Limb (tissue), 2 donors: ENCODE measurements around the gene GFY.
"Not testable (repeated sequence)": the region's sequence is repeated elsewhere in the genome, so short reads cannot be mapped to it uniquely, and the experiment has no call there.

ENCODE experiments used
- DNase-seq, 2 donors: peaks; one replicate each; pipeline ENCODE4 v3.0.0-alpha.2; 2016; ENCODE audit errors: extremely low spot score in 2 of 2

Gene GFY

GRCh38 chr19:49468746-49469447 is 43.7 kb downstream of the GFY start:
- peak; percentile 54 to 66 for DNase-seq

GRCh38 chr19:49469828-49470614 is 44.8 kb downstream of the GFY start:
- no peak for DNase-seq

GRCh38 chr19:49470615-49470978 is 45.4 kb downstream of the GFY start:
- no peak for DNase-seq

- DNase-seq = no peak
Measured at GRCh38 chr19:49472936-49473335, 47.7 kb downstream of the GFY start.

- DNase-seq = not testable (repeated sequence)
Measured at GRCh38 chr19:49473501-49473867, 48.3 kb downstream of the GFY start.

GRCh38 chr19:49473868-49474541 is 48.8 kb downstream of the GFY start, which contains the start of gene FLT3LG:
Gene FLT3LG (plus strand): TSS chr19:49474215. CDS start chr19:49474640, 425 bp downstream.
- DNase-seq = peak in 1 of 2 donors; percentile 80

- no peak for DNase-seq
Measured at GRCh38 chr19:49474542-49474924, 49.3 kb downstream of the GFY start.

GRCh38 chr19:49475191-49475917 is 50.2 kb downstream of the GFY start:
- DNase-seq = no peak

- DNase-seq = peak; percentile 16 to 77
Measured at GRCh38 chr19:49475995-49476880, 51.0 kb downstream of the GFY start.
